ENCODE results near the gene NTRK2. TPM values are rescaled to one million over a fixed set of nuclear protein-coding genes. Genes with fewer than 3 reads are reported as not detected.
A peak's percentile ranks its signal among the peaks of the same experiment; 100 is the strongest.
"Not testable (repeated sequence)": the region's sequence is repeated elsewhere in the genome, so short reads cannot be mapped to it uniquely, and the experiment has no call there.

NTRK2 gene
- total and polyA plus RNA-seq, 4 experiments from 2014 or later = 0.11 to 0.18 (median 0.12) TPM; not detected in 1

- Mint-ChIP-seq H3K27me3 (peaks cover 0 to 2% of the 10 kb centered on the region in 2 donors), H3K9me3 (peaks cover 0 to 3% (median 0%) of the 10 kb centered on the region in 8 donors), H3K4me1 (no peaks in the 10 kb centered on the region), H3K36me3 (no peaks in the 10 kb centered on the region), H3K4me3 (no peak overlapping the region), H3K27ac (no peak overlapping the region)
- ChIA-PET CTCF (ENCODE audit: partially characterized antibody) (no interaction called here), POLR2A (ENCODE audit: partially characterized antibody) (no interaction called here)
- intact Hi-C loops (cut with micrococcal nuclease) = no loop called here
- Histone ChIP-seq H3K4me3 (ENCODE audit: low read length in 2 of 2) (no peak overlapping the region), H3K9me3 (ENCODE audit: control insufficient read depth in 1 of 2, low read length in 2 of 2) (no peaks in the 10 kb centered on the region), H3K27me3 (ENCODE audit: insufficient read depth, low read length) (no peaks in the 10 kb centered on the region), H3K4me1 (ENCODE audit: insufficient read depth, low read length) (no peaks in the 10 kb centered on the region), H3K36me3 (ENCODE audit: insufficient read depth, low read length) (no peaks in the 10 kb centered on the region), H3K27ac (ENCODE audit: low read depth, low read length) (no peak overlapping the region)
- DNase-seq = no peak
Observed at GRCh38 chr9:85061969-85062368, 392.4 kb downstream of the NTRK2 start.

- H3K27ac ChIP-seq (ENCODE audit: low read depth, low read length) = no peak overlapping the region
- no peaks in the 10 kb centered on the region for H3K36me3 ChIP-seq (ENCODE audit: insufficient read depth, low read length)
- Mint-ChIP-seq H3K27ac (peak overlapping the region in 1 of 7 donors; percentile 44), H3K4me1 (no peaks in the 10 kb centered on the region), H3K4me3 (no peak overlapping the region), H3K9me3 (peaks cover 0 to 3% (median 0%) of the 10 kb centered on the region in 8 donors), H3K36me3 (no peaks in the 10 kb centered on the region), H3K27me3 (peaks cover 0 to 2% of the 10 kb centered on the region in 2 donors)
- DNase-seq = no peak
- no peaks in the 10 kb centered on the region for H3K4me1 ChIP-seq (ENCODE audit: insufficient read depth, low read length)
- no peak overlapping the region for H3K4me3 ChIP-seq (ENCODE audit: low read length in 2 of 2)
- ChIA-PET CTCF (ENCODE audit: partially characterized antibody) (no interaction called here), POLR2A (ENCODE audit: partially characterized antibody) (no interaction called here)
- intact Hi-C loops (cut with micrococcal nuclease) = no loop called here
- H3K27me3 ChIP-seq (ENCODE audit: insufficient read depth, low read length) = no peaks in the 10 kb centered on the region
- H3K9me3 ChIP-seq (ENCODE audit: control insufficient read depth in 1 of 2, low read length in 2 of 2) = no peaks in the 10 kb centered on the region
Observed at GRCh38 chr9:85062385-85063022, 393.0 kb downstream of the NTRK2 start.

- Histone ChIP-seq H3K27me3 (ENCODE audit: insufficient read depth, low read length) (no peaks in the 10 kb centered on the region), H3K36me3 (ENCODE audit: insufficient read depth, low read length) (no peaks in the 10 kb centered on the region), H3K4me1 (ENCODE audit: insufficient read depth, low read length) (no peaks in the 10 kb centered on the region), H3K4me3 (ENCODE audit: low read length in 2 of 2) (no peak overlapping the region), H3K9me3 (ENCODE audit: control insufficient read depth in 1 of 2, low read length in 2 of 2) (no peaks in the 10 kb centered on the region), H3K27ac (ENCODE audit: low read depth, low read length) (no peak overlapping the region)
- no peaks in the 10 kb centered on the region for H3K36me3 Mint-ChIP-seq
- no peak overlapping the region for H3K27ac Mint-ChIP-seq
- ChIA-PET CTCF (ENCODE audit: partially characterized antibody) (no interaction called here), POLR2A (ENCODE audit: partially characterized antibody) (no interaction called here)
- H3K4me1 Mint-ChIP-seq = no peaks in the 10 kb centered on the region
- no peak for DNase-seq
- no peaks in the 10 kb centered on the region for H3K27me3 Mint-ChIP-seq
- peaks cover 0 to 4% (median 0%) of the 10 kb centered on the region in 8 donors for H3K9me3 Mint-ChIP-seq
- no peak overlapping the region for H3K4me3 Mint-ChIP-seq
- intact Hi-C loops (cut with micrococcal nuclease) = no loop called here
Observed at GRCh38 chr9:85064811-85065371, 395.4 kb downstream of the NTRK2 start.

- no peaks in the 10 kb centered on the region for H3K4me1 ChIP-seq (ENCODE audit: insufficient read depth, low read length)
- no peak overlapping the region for H3K4me3 Mint-ChIP-seq
- H3K4me3 ChIP-seq (ENCODE audit: low read length in 2 of 2) = no peak overlapping the region
- no peak for DNase-seq
- POLR2A ChIA-PET (ENCODE audit: partially characterized antibody) = no interaction called here
- no peaks in the 10 kb centered on the region for H3K27me3 Mint-ChIP-seq
- H3K27ac ChIP-seq (ENCODE audit: low read depth, low read length) = no peak overlapping the region
- no peaks in the 10 kb centered on the region for H3K9me3 ChIP-seq (ENCODE audit: control insufficient read depth in 1 of 2, low read length in 2 of 2)
- no peaks in the 10 kb centered on the region for H3K27me3 ChIP-seq (ENCODE audit: insufficient read depth, low read length)
- intact Hi-C loops (cut with micrococcal nuclease) = no loop called here
- H3K4me1 Mint-ChIP-seq = no peaks in the 10 kb centered on the region
- no peaks in the 10 kb centered on the region for H3K36me3 ChIP-seq (ENCODE audit: insufficient read depth, low read length)
- no peak overlapping the region for H3K27ac Mint-ChIP-seq
- CTCF ChIA-PET (ENCODE audit: partially characterized antibody) = no interaction called here
- H3K36me3 Mint-ChIP-seq = no peaks in the 10 kb centered on the region
- H3K9me3 Mint-ChIP-seq = peaks cover 0 to 7% (median under 1%) of the 10 kb centered on the region in 8 donors
Observed at GRCh38 chr9:85067792-85068191, 398.3 kb downstream of the NTRK2 start.

GRCh38 chr9:85069421-85069820 lies 399.9 kb downstream of the NTRK2 start:
- H3K4me3 Mint-ChIP-seq; CTCF ChIA-PET (ENCODE audit: partially characterized antibody); POLR2A ChIA-PET (ENCODE audit: partially characterized antibody): not testable (repeated sequence)

More at GRCh38 chr9:85069421-85069820, 399.9 kb downstream of the NTRK2 start:
- H3K36me3 Mint-ChIP-seq; H3K27me3 Mint-ChIP-seq; H3K9me3 ChIP-seq (ENCODE audit: control insufficient read depth in 1 of 2, low read length in 2 of 2); H3K36me3 ChIP-seq (ENCODE audit: insufficient read depth, low read length); H3K27ac Mint-ChIP-seq; H3K4me3 ChIP-seq (ENCODE audit: low read length in 2 of 2); DNase-seq; H3K4me1 ChIP-seq (ENCODE audit: insufficient read depth, low read length); H3K9me3 Mint-ChIP-seq; H3K27ac ChIP-seq (ENCODE audit: low read depth, low read length); intact Hi-C loops (cut with micrococcal nuclease); H3K27me3 ChIP-seq (ENCODE audit: insufficient read depth, low read length); H3K4me1 Mint-ChIP-seq: not testable (repeated sequence)

All from CD4-positive, alpha-beta memory T cell (primary cell).